ENCODE measurements around the gene FAM3C. TPM values are rescaled to one million over a fixed set of nuclear protein-coding genes. Genes with fewer than 3 reads are reported as not detected.

FAM3C gene
- total and polyA plus RNA-seq, 2 experiments from 2014 or later, result 38.6 to 52.4 TPM

GRCh38 chr7:121371883-121372282, 24.2 kb downstream of the FAM3C start:
- Histone ChIP-seq H3F3A (ENCODE audit: insufficient read depth) (peaks cover 5% of the 10 kb centered on the region), H3K9ac (no peak overlapping the region), H4K20me1 (ENCODE audit: insufficient read depth) (no peaks in the 10 kb centered on the region), H3K27ac (no peak overlapping the region), H2AFZ (no peak overlapping the region), H3K79me2 (ENCODE audit: insufficient read depth) (no peaks in the 10 kb centered on the region), H3K36me3 (ENCODE audit: low read depth) (peaks cover 7% of the 10 kb centered on the region; the same call in 1 of the 2 replicates), H3K27me3 (replicated peaks; ENCODE audit: insufficient read depth) (no peaks in the 10 kb centered on the region), H3K4me2 (ENCODE audit: unreplicated experiment) (no peak overlapping the region), H3K4me3 (no peak overlapping the region), H3K4me1 (ENCODE audit: insufficient read depth) (peaks cover 14% of the 10 kb centered on the region), H3K9me3 (ENCODE audit: low read depth) (no peaks in the 10 kb centered on the region), H3K9me2 (ENCODE audit: insufficient read depth) (no peaks in the 10 kb centered on the region)
- in situ Hi-C loops (cut with MboI), result no loop called here
- TF ChIP-seq EZH2phosphoT487 (IDR thresholded peaks at IDR 0.05; ENCODE audit: insufficient read depth, low read depth) (no peak), EZH2 (IDR thresholded peaks at IDR 0.05; ENCODE audit: insufficient read depth, poor library complexity, severe bottlenecking) (no peak)
- DNase-seq, result no peak
- 63 to 65% methylated on average over 2 of the region's 2 CpGs for WGBS, 2 experiments (ENCODE audit: low coverage in 1 of 2, low lambda C conversion rate in 2 of 2, missing lambda C conversion rate in 2 of 2)

GRCh38 chr7:121371367-121371766, 24.7 kb downstream of the FAM3C start:
- H3K4me1 ChIP-seq (ENCODE audit: insufficient read depth), result peaks cover 14% of the 10 kb centered on the region
- in situ Hi-C loops (cut with MboI), result no loop called here
- H2AFZ ChIP-seq, result no peak overlapping the region
- H3K9me3 ChIP-seq (ENCODE audit: low read depth), result no peaks in the 10 kb centered on the region
- no peak for DNase-seq
- no peaks in the 10 kb centered on the region for H4K20me1 ChIP-seq (ENCODE audit: insufficient read depth)
- 96 to 100% methylated on average over 1 of the region's 1 CpG for WGBS, 2 experiments (ENCODE audit: low coverage in 1 of 2, low lambda C conversion rate in 2 of 2, missing lambda C conversion rate in 2 of 2)
- H3K27ac ChIP-seq, result no peak overlapping the region
- H3K36me3 ChIP-seq (ENCODE audit: low read depth), result peaks cover 7% of the 10 kb centered on the region; the same call in 1 of the 2 replicates
- H3F3A ChIP-seq (ENCODE audit: insufficient read depth), result peaks cover 5% of the 10 kb centered on the region
- no peaks in the 10 kb centered on the region for H3K27me3 ChIP-seq (replicated peaks; ENCODE audit: insufficient read depth)
- no peaks in the 10 kb centered on the region for H3K79me2 ChIP-seq (ENCODE audit: insufficient read depth)
- no peak overlapping the region for H3K4me2 ChIP-seq (ENCODE audit: unreplicated experiment)
- H3K9ac ChIP-seq, result no peak overlapping the region
- no peak overlapping the region for H3K4me3 ChIP-seq
- no peak for TF ChIP-seq EZH2phosphoT487 (IDR thresholded peaks at IDR 0.05; ENCODE audit: insufficient read depth, low read depth)
- TF ChIP-seq EZH2 (IDR thresholded peaks at IDR 0.05; ENCODE audit: insufficient read depth, poor library complexity, severe bottlenecking), result no peak
- no peaks in the 10 kb centered on the region for H3K9me2 ChIP-seq (ENCODE audit: insufficient read depth)

GRCh38 chr7:121369462-121369861, 26.6 kb downstream of the FAM3C start:
- Histone ChIP-seq H3K4me2 (ENCODE audit: unreplicated experiment) (no peak overlapping the region), H3K27ac (no peak overlapping the region), H4K20me1 (ENCODE audit: insufficient read depth) (no peaks in the 10 kb centered on the region), H3K4me3 (no peak overlapping the region), H3K79me2 (ENCODE audit: insufficient read depth) (no peaks in the 10 kb centered on the region), H3K9ac (no peak overlapping the region), H2AFZ (no peak overlapping the region), H3K9me3 (ENCODE audit: low read depth) (no peaks in the 10 kb centered on the region), H3K4me1 (ENCODE audit: insufficient read depth) (peaks cover 14% of the 10 kb centered on the region), H3K27me3 (replicated peaks; ENCODE audit: insufficient read depth) (no peaks in the 10 kb centered on the region), H3F3A (ENCODE audit: insufficient read depth) (peaks cover 5% of the 10 kb centered on the region), H3K9me2 (ENCODE audit: insufficient read depth) (no peaks in the 10 kb centered on the region), H3K36me3 (ENCODE audit: low read depth) (peaks cover 13% of the 10 kb centered on the region; the same call in 1 of the 2 replicates)
- no peak for TF ChIP-seq EZH2 (IDR thresholded peaks at IDR 0.05; ENCODE audit: insufficient read depth, poor library complexity, severe bottlenecking)
- no peak for TF ChIP-seq EZH2phosphoT487 (IDR thresholded peaks at IDR 0.05; ENCODE audit: insufficient read depth, low read depth)
- peak; percentile 8 for DNase-seq
- 87 to 95% methylated on average over 2 of the region's 2 CpGs for WGBS, 2 experiments (ENCODE audit: low coverage in 1 of 2, low lambda C conversion rate in 2 of 2, missing lambda C conversion rate in 2 of 2)
- in situ Hi-C loops (cut with MboI), result loop anchor here (5.0 to 10.0 kb wide), 2 partner anchors 178 to 625 kb away; no protein-coding TSS in a partner anchor

GRCh38 chr7:121366852-121367431, 29.2 kb downstream of the FAM3C start:
- Histone ChIP-seq H3K4me2 (ENCODE audit: unreplicated experiment) (no peak overlapping the region), H3K27me3 (replicated peaks; ENCODE audit: insufficient read depth) (no peaks in the 10 kb centered on the region), H3K79me2 (ENCODE audit: insufficient read depth) (no peaks in the 10 kb centered on the region), H3K4me1 (ENCODE audit: insufficient read depth) (peaks cover 2% of the 10 kb centered on the region; the same call in 1 of the 2 replicates), H3F3A (ENCODE audit: insufficient read depth) (no peaks in the 10 kb centered on the region; the same call in 1 of the 2 replicates), H3K36me3 (ENCODE audit: low read depth) (peaks cover 13% of the 10 kb centered on the region), H3K9ac (no peak overlapping the region), H4K20me1 (ENCODE audit: insufficient read depth) (no peaks in the 10 kb centered on the region), H3K4me3 (no peak overlapping the region), H3K27ac (no peak overlapping the region), H3K9me2 (ENCODE audit: insufficient read depth) (no peaks in the 10 kb centered on the region), H3K9me3 (ENCODE audit: low read depth) (no peaks in the 10 kb centered on the region), H2AFZ (no peak overlapping the region)
- DNase-seq, result peak; percentile 51
- 8 to 13% methylated on average over 2 of the region's 2 CpGs for WGBS, 2 experiments (ENCODE audit: low coverage in 1 of 2, low lambda C conversion rate in 2 of 2, missing lambda C conversion rate in 2 of 2)
- TF ChIP-seq EZH2phosphoT487 (IDR thresholded peaks at IDR 0.05; ENCODE audit: insufficient read depth, low read depth) (no peak), EZH2 (IDR thresholded peaks at IDR 0.05; ENCODE audit: insufficient read depth, poor library complexity, severe bottlenecking) (no peak)
- in situ Hi-C loops (cut with MboI), result loop anchor here (5.0 to 10.0 kb wide), 2 partner anchors 180 to 628 kb away; no protein-coding TSS in a partner anchor
